ENCODE data around the gene TBC1D19.

The TBC1D19 gene

DNA sequence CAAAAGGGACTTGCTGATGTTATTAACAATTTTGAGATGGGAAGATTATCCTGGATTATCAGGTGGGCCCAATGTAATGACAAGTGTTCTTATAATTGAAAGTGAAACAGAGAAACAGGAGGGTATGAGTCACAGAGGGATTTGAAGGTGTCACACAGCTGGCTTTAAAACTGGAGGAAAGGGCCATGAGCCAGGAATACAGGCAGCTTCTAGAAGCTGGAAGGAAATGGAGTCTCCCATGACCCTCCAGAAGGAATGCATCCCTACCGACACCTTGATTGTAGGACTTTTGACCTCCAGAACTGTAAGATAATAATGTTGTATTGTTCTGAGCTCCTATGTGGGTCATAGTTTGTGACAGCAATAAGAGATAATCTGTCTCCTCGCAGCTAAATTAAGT, 178.8 kb downstream of the TBC1D19 start:
- Histone ChIP-seq H3K4me1 (ENCODE audit: insufficient read depth, low read length) (no peaks in the 10 kb centered on the region), H3K9ac (ENCODE audit: low read length) (no peak overlapping the region), H3K27ac (ENCODE audit: low read depth, low read length) (no peak overlapping the region), H3K27me3 (ENCODE audit: control insufficient read depth in 1 of 2, insufficient read depth in 2 of 2, low read length in 2 of 2) (no peaks in the 10 kb centered on the region), H3K4me3 (ENCODE audit: low read depth in 1 of 2, low read length in 2 of 2) (no peak overlapping the region), H3K36me3 (ENCODE audit: insufficient read depth, low read length) (peaks cover 5% of the 10 kb centered on the region), H3K9me3 (ENCODE audit: low read length) (no peaks in the 10 kb centered on the region)

GRCh38 chr4:26763063-26763462, 179.2 kb downstream of the TBC1D19 start:
- H3K9ac ChIP-seq (ENCODE audit: low read length) = no peak overlapping the region
- H3K4me3 ChIP-seq (ENCODE audit: low read depth in 1 of 2, low read length in 2 of 2) = no peak overlapping the region
- no peaks in the 10 kb centered on the region for H3K4me1 ChIP-seq (ENCODE audit: insufficient read depth, low read length)
- peaks cover 5% of the 10 kb centered on the region for H3K36me3 ChIP-seq (ENCODE audit: insufficient read depth, low read length)
- H3K9me3 ChIP-seq (ENCODE audit: low read length) = no peaks in the 10 kb centered on the region
- no peaks in the 10 kb centered on the region for H3K27me3 ChIP-seq (ENCODE audit: control insufficient read depth in 1 of 2, insufficient read depth in 2 of 2, low read length in 2 of 2)
- no peak overlapping the region for H3K27ac ChIP-seq (ENCODE audit: low read depth, low read length)

DNA sequence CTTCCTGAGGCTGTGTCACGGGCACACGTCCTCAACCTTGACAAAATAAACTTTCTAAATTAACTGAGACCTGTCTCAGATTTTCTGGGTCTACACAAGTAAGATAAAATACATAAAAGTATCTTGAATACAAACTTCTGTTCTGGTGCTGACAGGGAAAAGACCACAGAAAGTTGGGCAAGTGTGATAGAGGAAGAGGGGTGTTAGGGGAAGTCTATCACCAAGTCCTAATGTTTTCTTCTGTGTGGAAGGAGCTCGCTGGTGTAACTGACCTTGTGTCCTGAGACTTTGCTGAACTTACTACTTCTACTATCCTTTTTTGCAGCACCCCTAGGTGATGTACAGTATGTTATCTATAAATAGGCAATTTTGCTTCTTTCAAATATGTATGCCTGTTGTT, 179.8 kb downstream of the TBC1D19 start:
- Histone ChIP-seq H3K27ac (ENCODE audit: low read depth, low read length) (no peak overlapping the region), H3K4me3 (ENCODE audit: low read depth in 1 of 2, low read length in 2 of 2) (no peak overlapping the region), H3K27me3 (ENCODE audit: control insufficient read depth in 1 of 2, insufficient read depth in 2 of 2, low read length in 2 of 2) (no peaks in the 10 kb centered on the region), H3K36me3 (ENCODE audit: insufficient read depth, low read length) (peaks cover 5% of the 10 kb centered on the region), H3K4me1 (ENCODE audit: insufficient read depth, low read length) (no peaks in the 10 kb centered on the region), H3K9ac (ENCODE audit: low read length) (no peak overlapping the region), H3K9me3 (ENCODE audit: low read length) (no peaks in the 10 kb centered on the region)

- no peak overlapping the region for H3K4me3 ChIP-seq (ENCODE audit: low read depth in 1 of 2, low read length in 2 of 2)
- no peaks in the 10 kb centered on the region for H3K27me3 ChIP-seq (ENCODE audit: control insufficient read depth in 1 of 2, insufficient read depth in 2 of 2, low read length in 2 of 2)
- no peak overlapping the region for H3K27ac ChIP-seq (ENCODE audit: low read depth, low read length)
- H3K36me3 ChIP-seq (ENCODE audit: insufficient read depth, low read length) = peaks cover 5% of the 10 kb centered on the region
- H3K9ac ChIP-seq (ENCODE audit: low read length) = no peak overlapping the region
- no peaks in the 10 kb centered on the region for H3K9me3 ChIP-seq (ENCODE audit: low read length)
- H3K4me1 ChIP-seq (ENCODE audit: insufficient read depth, low read length) = no peaks in the 10 kb centered on the region
These were observed 180.3 kb downstream of the TBC1D19 start for GRCh38 chr4:26764231-26764630.

DNA sequence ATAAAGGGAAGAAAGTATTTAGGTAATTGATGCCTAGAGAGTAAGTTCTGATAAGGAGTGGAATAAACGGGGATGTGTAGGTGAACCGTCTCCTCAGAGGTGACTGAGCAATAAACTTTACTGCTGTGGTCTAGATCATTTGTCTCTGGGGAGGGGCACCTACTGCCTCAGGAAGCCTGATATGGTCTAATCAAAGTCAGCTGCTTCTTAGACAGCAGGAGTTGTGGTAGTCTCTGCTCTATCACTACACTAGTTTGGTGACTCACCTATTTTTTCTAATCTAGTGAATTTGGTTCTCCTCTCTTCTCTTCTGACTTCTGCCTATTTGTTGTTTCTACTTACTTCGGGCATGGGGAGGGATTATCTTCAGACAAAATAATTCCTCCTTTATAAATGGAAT, 181.6 kb downstream of the TBC1D19 start:
- no peak overlapping the region for H3K4me3 ChIP-seq (ENCODE audit: low read depth in 1 of 2, low read length in 2 of 2)
- no peak overlapping the region for H3K27ac ChIP-seq (ENCODE audit: low read depth, low read length)
- H3K36me3 ChIP-seq (ENCODE audit: insufficient read depth, low read length) = peaks cover 5% of the 10 kb centered on the region
- H3K9ac ChIP-seq (ENCODE audit: low read length) = no peak overlapping the region
- H3K9me3 ChIP-seq (ENCODE audit: low read length) = no peaks in the 10 kb centered on the region
- no peaks in the 10 kb centered on the region for H3K27me3 ChIP-seq (ENCODE audit: control insufficient read depth in 1 of 2, insufficient read depth in 2 of 2, low read length in 2 of 2)
- no peaks in the 10 kb centered on the region for H3K4me1 ChIP-seq (ENCODE audit: insufficient read depth, low read length)

DNA sequence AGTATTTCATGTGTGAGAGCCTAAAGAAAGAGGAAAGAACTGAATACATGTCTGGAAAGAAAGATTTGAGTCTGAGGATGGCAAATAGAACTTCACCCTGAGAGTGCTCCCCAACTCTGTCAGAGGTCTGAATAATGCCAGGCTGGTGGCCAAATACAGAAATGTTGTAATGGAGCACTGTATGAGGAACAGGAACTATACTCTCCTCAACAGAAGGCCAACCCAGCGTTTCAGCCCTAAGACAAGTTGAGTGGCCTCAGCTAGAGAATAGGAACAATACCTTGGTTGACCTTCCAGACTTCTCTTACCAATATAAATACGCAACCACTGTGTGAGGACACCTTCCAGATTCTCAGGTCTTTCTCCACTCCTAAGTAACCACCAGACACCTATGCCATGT, 182.3 kb downstream of the TBC1D19 start:
- Histone ChIP-seq H3K4me1 (ENCODE audit: insufficient read depth, low read length) (no peaks in the 10 kb centered on the region), H3K36me3 (ENCODE audit: insufficient read depth, low read length) (peaks cover 5% of the 10 kb centered on the region), H3K9ac (ENCODE audit: low read length) (no peak overlapping the region), H3K27ac (ENCODE audit: low read depth, low read length) (no peak overlapping the region), H3K4me3 (ENCODE audit: low read depth in 1 of 2, low read length in 2 of 2) (no peak overlapping the region), H3K9me3 (ENCODE audit: low read length) (no peaks in the 10 kb centered on the region), H3K27me3 (ENCODE audit: control insufficient read depth in 1 of 2, insufficient read depth in 2 of 2, low read length in 2 of 2) (no peaks in the 10 kb centered on the region)

- Histone ChIP-seq H3K9me3 (ENCODE audit: low read length) (peaks cover 9% of the 10 kb centered on the region), H3K9ac (ENCODE audit: low read length) (no peak overlapping the region), H3K4me3 (ENCODE audit: low read depth in 1 of 2, low read length in 2 of 2) (no peak overlapping the region), H3K36me3 (ENCODE audit: insufficient read depth, low read length) (no peaks in the 10 kb centered on the region), H3K27ac (ENCODE audit: low read depth, low read length) (no peak overlapping the region), H3K4me1 (ENCODE audit: insufficient read depth, low read length) (no peaks in the 10 kb centered on the region), H3K27me3 (ENCODE audit: control insufficient read depth in 1 of 2, insufficient read depth in 2 of 2, low read length in 2 of 2) (no peaks in the 10 kb centered on the region)
These were observed 188.4 kb downstream of the TBC1D19 start for GRCh38 chr4:26772096-26772873.

GRCh38 chr4:26779224-26779623, 195.3 kb downstream of the TBC1D19 start:
- Histone ChIP-seq H3K4me1 (ENCODE audit: insufficient read depth, low read length) (peaks cover 8% of the 10 kb centered on the region), H3K4me3 (ENCODE audit: low read depth in 1 of 2, low read length in 2 of 2) (no peak overlapping the region), H3K27me3 (ENCODE audit: control insufficient read depth in 1 of 2, insufficient read depth in 2 of 2, low read length in 2 of 2) (no peaks in the 10 kb centered on the region), H3K9me3 (ENCODE audit: low read length) (peaks cover 2% of the 10 kb centered on the region), H3K36me3 (ENCODE audit: insufficient read depth, low read length) (no peaks in the 10 kb centered on the region), H3K9ac (ENCODE audit: low read length) (no peak overlapping the region), H3K27ac (ENCODE audit: low read depth, low read length) (no peak overlapping the region)

GRCh38 chr4:26779674-26780073, 195.8 kb downstream of the TBC1D19 start:
- Histone ChIP-seq H3K27ac (ENCODE audit: low read depth, low read length) (no peak overlapping the region), H3K9ac (ENCODE audit: low read length) (no peak overlapping the region), H3K4me1 (ENCODE audit: insufficient read depth, low read length) (peaks cover 8% of the 10 kb centered on the region), H3K9me3 (ENCODE audit: low read length) (no peaks in the 10 kb centered on the region), H3K4me3 (ENCODE audit: low read depth in 1 of 2, low read length in 2 of 2) (no peak overlapping the region), H3K27me3 (ENCODE audit: control insufficient read depth in 1 of 2, insufficient read depth in 2 of 2, low read length in 2 of 2) (no peaks in the 10 kb centered on the region), H3K36me3 (ENCODE audit: insufficient read depth, low read length) (no peaks in the 10 kb centered on the region)

DNA sequence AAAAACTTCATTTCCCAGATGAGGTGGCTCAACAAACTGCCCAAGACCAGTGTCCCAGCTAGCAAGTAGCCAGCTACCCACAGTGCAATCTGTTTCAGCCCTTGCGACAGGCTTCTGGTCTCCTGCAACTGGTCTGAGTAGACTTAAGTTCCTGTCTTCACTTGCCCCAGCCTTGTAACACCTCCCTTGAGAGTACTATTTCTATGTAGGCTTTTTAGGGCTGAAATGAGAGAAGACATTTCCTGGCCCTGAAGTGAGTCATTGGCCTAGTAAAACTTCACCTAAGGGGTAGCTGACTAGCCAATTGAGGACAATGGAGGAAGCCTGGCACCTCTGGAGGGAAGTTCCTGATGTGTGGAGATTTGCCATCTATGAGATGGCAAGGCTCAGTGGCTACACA, 196.7 kb downstream of the TBC1D19 start:
- no peaks in the 10 kb centered on the region for H3K9me3 ChIP-seq (ENCODE audit: low read length)
- H3K4me1 ChIP-seq (ENCODE audit: insufficient read depth, low read length) = peaks cover 8% of the 10 kb centered on the region
- H3K9ac ChIP-seq (ENCODE audit: low read length) = no peak overlapping the region
- no peak overlapping the region for H3K27ac ChIP-seq (ENCODE audit: low read depth, low read length)
- H3K27me3 ChIP-seq (ENCODE audit: control insufficient read depth in 1 of 2, insufficient read depth in 2 of 2, low read length in 2 of 2) = no peaks in the 10 kb centered on the region
- H3K36me3 ChIP-seq (ENCODE audit: insufficient read depth, low read length) = no peaks in the 10 kb centered on the region
- H3K4me3 ChIP-seq (ENCODE audit: low read depth in 1 of 2, low read length in 2 of 2) = no peak overlapping the region

DNA sequence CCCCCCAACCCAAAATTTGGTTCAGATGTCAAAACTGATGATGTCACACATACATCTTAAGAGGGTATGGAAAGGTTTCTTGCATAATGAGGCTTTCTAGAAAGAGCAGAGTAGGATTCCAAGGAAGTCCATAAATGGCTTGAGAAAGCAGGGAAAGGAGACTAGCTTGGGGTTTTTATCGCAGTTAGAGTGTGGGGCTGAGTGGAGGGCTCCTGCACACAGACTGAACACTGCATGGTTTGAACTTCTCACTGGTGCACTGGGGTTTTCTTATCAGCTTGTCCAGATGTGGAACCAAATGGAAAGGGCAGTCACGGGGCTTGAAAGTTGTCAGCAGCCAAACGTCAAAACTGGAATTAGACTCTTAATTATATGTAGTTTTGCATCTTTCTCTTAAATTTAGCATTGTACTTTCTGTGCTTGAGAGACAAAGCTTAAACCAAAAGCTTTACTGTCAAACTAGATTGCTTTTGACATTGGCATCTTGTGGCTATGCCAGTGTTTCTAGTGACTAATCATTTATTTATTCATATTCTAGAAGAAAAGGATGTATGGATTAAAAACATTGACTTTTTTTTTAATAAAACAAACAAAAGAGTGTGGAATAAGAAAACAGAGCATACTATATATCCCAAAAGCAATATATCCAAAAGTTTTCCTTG, 198.4 kb downstream of the TBC1D19 start:
- Histone ChIP-seq H3K9ac (ENCODE audit: low read length) (no peak overlapping the region), H3K9me3 (ENCODE audit: low read length) (no peaks in the 10 kb centered on the region), H3K27ac (ENCODE audit: low read depth, low read length) (no peak overlapping the region), H3K27me3 (ENCODE audit: control insufficient read depth in 1 of 2, insufficient read depth in 2 of 2, low read length in 2 of 2) (no peaks in the 10 kb centered on the region), H3K4me3 (ENCODE audit: low read depth in 1 of 2, low read length in 2 of 2) (no peak overlapping the region), H3K36me3 (ENCODE audit: insufficient read depth, low read length) (no peaks in the 10 kb centered on the region), H3K4me1 (ENCODE audit: insufficient read depth, low read length) (peaks cover 9% of the 10 kb centered on the region)

DNA sequence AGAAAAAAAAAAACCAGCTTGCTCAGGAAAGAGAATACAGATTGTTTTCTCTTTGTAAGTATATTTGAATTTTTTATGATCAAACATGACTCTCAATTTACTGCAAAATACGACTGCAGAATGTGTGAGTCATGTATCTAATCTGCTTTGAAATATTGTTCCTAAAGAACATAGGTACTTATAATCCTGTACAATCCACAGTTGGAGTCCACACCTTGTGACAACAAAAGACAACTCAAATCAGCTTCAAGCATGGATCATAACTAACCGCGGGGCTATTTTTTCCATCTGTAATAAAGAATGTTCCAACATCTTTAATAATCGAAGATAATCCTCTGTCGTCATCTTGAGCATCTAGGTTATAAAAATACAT, 198.9 kb downstream of the TBC1D19 start:
- no peak overlapping the region for H3K27ac ChIP-seq (ENCODE audit: low read depth, low read length)

More for the DNA sequence above, 198.9 kb downstream of the TBC1D19 start:
- Histone ChIP-seq H3K27me3 (ENCODE audit: control insufficient read depth in 1 of 2, insufficient read depth in 2 of 2, low read length in 2 of 2) (no peaks in the 10 kb centered on the region), H3K36me3 (ENCODE audit: insufficient read depth, low read length) (no peaks in the 10 kb centered on the region), H3K9me3 (ENCODE audit: low read length) (no peaks in the 10 kb centered on the region), H3K4me1 (ENCODE audit: insufficient read depth, low read length) (peaks cover 14% of the 10 kb centered on the region), H3K9ac (ENCODE audit: low read length) (no peak overlapping the region), H3K4me3 (ENCODE audit: low read depth in 1 of 2, low read length in 2 of 2) (no peak overlapping the region)

Measured in muscle layer of colon (tissue), 2 donors.